PC-9 (cell line): ENCODE measurements around the gene WDR7. TPM values are rescaled to one million over a fixed set of nuclear protein-coding genes. Genes with fewer than 3 reads are reported as not detected.

ENCODE experiments used
- BruUV-seq: library from RNA; stranded (reverse); fragments of 400-500 nt; replicated peaks from 2 replicates; lab custom pipeline; 2021; lab: Mats Ljungman, UMichigan
- CTCF ChIA-PET: fragments of 300-600 bp; sonication (Branson Sonifier 250); formaldehyde crosslinking; loops from one replicate; lab custom pipeline; 2022; ENCODE audit warnings: antibody characterized with exemption; lab: Charles Lee
- POLR2A ChIA-PET: fragments of 300-600 bp; sonication (Branson Sonifier 250); formaldehyde crosslinking; loops from one replicate; lab custom pipeline; 2022; ENCODE audit warnings: antibody characterized with exemption; ENCODE audit not compliant: unreplicated experiment; lab: Charles Lee
- DNase-seq, 2 experiments: peaks; one replicate each; pipeline versions ENCODE4 v3.0.0 to v3.0.0-alpha.2; 2015 to 2022; ENCODE audit warnings: mixed read lengths in 1 of 2
- H2AFZ ChIP-seq: fragments of 200-600 bp; sonication (generic); 2 replicates; pipeline ENCODE4 v1.8.1; 2017; ENCODE audit warnings: antibody characterized with exemption
- H3F3A ChIP-seq: fragments of 200-600 bp; sonication (generic); 2 replicates; pipeline ENCODE4 v1.8.1; 2017; ENCODE audit warnings: antibody characterized with exemption, mild to moderate bottlenecking, low read depth; ENCODE audit not compliant: insufficient read depth
- H3K27ac ChIP-seq: fragments of 200-600 bp; sonication (generic); 2 replicates; pipeline ENCODE4 v1.6.1; 2016; ENCODE audit warnings: mixed run types
- H3K27me3 ChIP-seq: fragments of 200-600 bp; sonication (generic); 2 replicates; pipeline ENCODE4 v1.6.1; 2016; ENCODE audit warnings: low read depth, mixed run types; ENCODE audit not compliant: insufficient read depth
- H3K36me3 ChIP-seq: fragments of 200-600 bp; sonication (generic); 2 replicates; pipeline ENCODE4 v1.6.1; 2016; ENCODE audit warnings: low read depth, mixed run types
- H3K4me1 ChIP-seq: fragments of 200-600 bp; sonication (generic); replicated peaks from 2 replicates; pipeline ENCODE4 v1.6.1; 2016; ENCODE audit warnings: mixed run types; ENCODE audit not compliant: insufficient read depth
- H3K4me2 ChIP-seq: fragments of 200-600 bp; sonication (generic); 2 replicates; pipeline ENCODE4 v1.6.1; 2017; ENCODE audit warnings: mixed run types
- H3K4me3 ChIP-seq: fragments of 200-600 bp; sonication (generic); 2 replicates; pipeline ENCODE4 v1.6.1; 2016; ENCODE audit warnings: mixed run types
- H3K79me2 ChIP-seq: fragments of 200-600 bp; sonication (generic); 2 replicates; pipeline ENCODE4 v1.6.1; 2017; ENCODE audit warnings: low read depth, mixed run types
- H3K9me2 ChIP-seq: fragments of 200-600 bp; sonication (generic); 2 replicates; pipeline ENCODE4 v1.8.1; 2017; ENCODE audit warnings: mild to moderate bottlenecking; ENCODE audit not compliant: insufficient read depth
- H3K9me3 ChIP-seq: fragments of 200-600 bp; sonication (generic); 2 replicates; pipeline ENCODE4 v1.8.1; 2016; ENCODE audit warnings: low read depth; ENCODE audit not compliant: insufficient read depth
- H4K20me1 ChIP-seq: fragments of 200-600 bp; sonication (generic); 2 replicates; pipeline ENCODE4 v1.8.1; 2017; ENCODE audit not compliant: insufficient read depth
- EZH2 ChIP-seq: fragments of 200-600 bp; sonication (generic); IDR thresholded peaks from 2 replicates; pipeline ENCODE4 v1.8.0; 2017; ENCODE audit warnings: antibody characterized with exemption, low read depth
- intact Hi-C: fragments of 100-400 bp; cut with micrococcal nuclease; formaldehyde crosslinking; loops from one replicate; pipeline ENCODE4 v1.10.0; 2022; ENCODE audit not compliant: unreplicated experiment
- total RNA-seq: library from RNA; stranded (reverse); gene quantifications from 2 replicates; pipeline ENCODE4 v1.2.3, GENCODE V29; 2021
- TF ChIP-seq, protein P1 (sequence below): fragments of 200-600 bp; sonication (generic); conservative IDR thresholded peaks from 2 replicates; pipeline ENCODE4 v1.6.1; 2017; ENCODE audit warnings: mixed run types, antibody characterized with exemption, mild to moderate bottlenecking, moderate library complexity

WDR7 gene
- total RNA-seq, 1 experiment from 2014 or later: 7.7 TPM

DNA sequence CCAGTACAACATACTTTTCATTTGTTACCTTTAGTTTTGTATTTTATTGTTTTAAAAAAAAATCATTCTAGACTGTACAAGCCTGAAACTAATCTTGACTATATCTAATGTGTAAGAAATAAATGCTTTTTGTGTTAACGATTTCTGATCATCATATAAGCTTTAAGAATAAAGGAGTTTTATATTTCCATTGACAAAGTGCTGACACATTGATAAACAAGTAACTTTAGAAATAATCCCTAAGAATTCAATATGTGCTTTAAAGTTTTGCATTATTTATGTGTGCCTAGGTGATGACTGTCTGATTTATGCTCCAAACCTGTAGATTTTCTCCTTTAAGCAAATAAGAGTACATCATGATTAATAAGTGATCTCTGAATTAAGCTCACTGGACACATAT, 248.5 kb downstream of the WDR7 start:
- DNase-seq: no peak
- ChIA-PET POLR2A (no interaction called here), CTCF (no interaction called here)
- H3K27ac ChIP-seq: no peak overlapping the region
- no peak for TF ChIP-seq EZH2
- TF ChIP-seq, protein P1, sequence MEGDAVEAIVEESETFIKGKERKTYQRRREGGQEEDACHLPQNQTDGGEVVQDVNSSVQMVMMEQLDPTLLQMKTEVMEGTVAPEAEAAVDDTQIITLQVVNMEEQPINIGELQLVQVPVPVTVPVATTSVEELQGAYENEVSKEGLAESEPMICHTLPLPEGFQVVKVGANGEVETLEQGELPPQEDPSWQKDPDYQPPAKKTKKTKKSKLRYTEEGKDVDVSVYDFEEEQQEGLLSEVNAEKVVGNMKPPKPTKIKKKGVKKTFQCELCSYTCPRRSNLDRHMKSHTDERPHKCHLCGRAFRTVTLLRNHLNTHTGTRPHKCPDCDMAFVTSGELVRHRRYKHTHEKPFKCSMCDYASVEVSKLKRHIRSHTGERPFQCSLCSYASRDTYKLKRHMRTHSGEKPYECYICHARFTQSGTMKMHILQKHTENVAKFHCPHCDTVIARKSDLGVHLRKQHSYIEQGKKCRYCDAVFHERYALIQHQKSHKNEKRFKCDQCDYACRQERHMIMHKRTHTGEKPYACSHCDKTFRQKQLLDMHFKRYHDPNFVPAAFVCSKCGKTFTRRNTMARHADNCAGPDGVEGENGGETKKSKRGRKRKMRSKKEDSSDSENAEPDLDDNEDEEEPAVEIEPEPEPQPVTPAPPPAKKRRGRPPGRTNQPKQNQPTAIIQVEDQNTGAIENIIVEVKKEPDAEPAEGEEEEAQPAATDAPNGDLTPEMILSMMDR: no peak
- H2AFZ ChIP-seq: no peak overlapping the region
- H3K9me3 ChIP-seq: no peaks in the 10 kb centered on the region
- no peak overlapping the region for H3K4me3 ChIP-seq
- H3F3A ChIP-seq: no peaks in the 10 kb centered on the region; the same call in 1 of the 2 replicates
- H3K79me2 ChIP-seq: no peaks in the 10 kb centered on the region
- BruUV-seq: no TSS peak
- no peaks in the 10 kb centered on the region for H4K20me1 ChIP-seq
- H3K4me2 ChIP-seq: no peak overlapping the region
- no peaks in the 10 kb centered on the region for H3K27me3 ChIP-seq
- intact Hi-C loops: no loop called here
- 0 out of 2 replicates have a peak, but pooled peaks cover 3% of the 10 kb centered on the region for H3K4me1 ChIP-seq
- H3K9me2 ChIP-seq: no peaks in the 10 kb centered on the region
- H3K36me3 ChIP-seq: no peaks in the 10 kb centered on the region

DNA sequence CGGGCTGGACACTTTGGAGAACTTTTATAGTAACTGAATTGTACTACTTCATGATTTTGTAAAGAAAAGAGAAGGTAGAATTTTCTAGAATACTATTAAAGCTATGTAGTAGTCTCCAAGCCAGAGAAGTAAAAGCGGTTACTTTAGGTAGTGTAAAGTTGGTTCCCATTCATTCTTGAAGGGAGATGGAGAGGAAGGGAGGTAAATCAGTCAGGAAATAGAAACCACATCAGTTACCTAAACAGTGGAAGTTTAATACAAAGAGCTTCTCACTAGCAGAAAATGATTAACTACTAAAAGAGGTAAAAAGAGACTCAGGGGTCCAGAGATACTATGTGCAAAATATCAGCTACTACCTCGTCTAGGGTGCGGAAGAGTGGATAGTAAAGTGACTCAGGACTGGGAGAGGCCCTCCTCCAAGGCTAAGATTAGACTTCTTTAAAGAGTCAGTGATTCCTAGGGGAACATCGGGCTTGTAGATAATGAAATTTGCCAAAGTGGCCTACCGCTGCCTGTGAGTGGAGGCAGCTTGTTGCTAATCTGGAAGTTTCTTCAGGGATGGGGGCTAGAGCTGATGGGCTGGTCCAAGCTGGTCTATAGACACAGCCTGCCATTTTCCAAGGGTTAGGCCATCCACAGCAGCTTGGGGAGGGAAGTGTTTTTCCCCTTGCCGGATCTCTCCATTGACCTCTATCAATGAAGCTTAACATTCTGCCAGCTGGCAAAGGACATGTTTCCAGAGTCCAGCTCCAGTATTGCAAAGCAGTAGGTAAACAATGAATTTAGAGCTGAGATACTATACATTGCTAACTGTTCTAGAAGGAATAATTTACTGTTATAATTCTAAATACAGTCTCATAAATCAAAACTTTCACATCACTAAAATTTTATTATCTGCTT, 249.3 kb downstream of the WDR7 start:
- no peak for DNase-seq
- H3K9me3 ChIP-seq: no peaks in the 10 kb centered on the region
- H3K27me3 ChIP-seq: no peaks in the 10 kb centered on the region
- no TSS peak for BruUV-seq
- H3K4me3 ChIP-seq: no peak overlapping the region
- no peaks in the 10 kb centered on the region for H4K20me1 ChIP-seq
- no peaks in the 10 kb centered on the region for H3K9me2 ChIP-seq
- 0 out of 2 replicates have a peak, but pooled peaks cover 3% of the 10 kb centered on the region for H3K4me1 ChIP-seq
- H3F3A ChIP-seq: no peaks in the 10 kb centered on the region; the same call in 1 of the 2 replicates
- no peaks in the 10 kb centered on the region for H3K79me2 ChIP-seq
- no peak overlapping the region for H3K4me2 ChIP-seq
- ChIA-PET CTCF (no interaction called here), POLR2A (no interaction called here)
- H2AFZ ChIP-seq: no peak overlapping the region
- no peaks in the 10 kb centered on the region for H3K36me3 ChIP-seq
- TF ChIP-seq EZH2: no peak
- TF ChIP-seq, protein P1: no peak
- intact Hi-C loops: no loop called here
- no peak overlapping the region for H3K27ac ChIP-seq

DNA sequence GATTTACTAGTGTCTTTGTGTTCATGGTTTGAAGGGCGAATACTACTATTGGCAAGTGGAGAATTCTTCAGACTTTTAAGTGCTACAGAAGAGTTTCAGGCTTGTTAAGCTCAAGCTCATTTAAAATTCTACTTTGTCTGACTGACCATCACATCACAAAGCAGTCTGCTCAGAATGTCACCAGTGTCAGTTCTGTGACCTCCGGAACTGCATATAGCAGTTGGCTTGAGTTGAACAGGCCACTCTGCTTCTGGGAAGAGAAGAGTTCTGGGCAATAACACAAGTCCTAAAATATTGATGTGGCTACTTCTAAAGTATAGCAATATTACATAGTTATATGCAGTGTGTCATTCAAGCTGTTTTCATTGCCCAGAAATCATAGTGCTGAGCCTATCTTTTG, 250.8 kb downstream of the WDR7 start:
- Histone ChIP-seq H3K9me2 (no peaks in the 10 kb centered on the region), H3K4me2 (no peak overlapping the region), H3K4me1 (0 out of 2 replicates have a peak, but pooled peaks cover 3% of the 10 kb centered on the region), H3K36me3 (no peaks in the 10 kb centered on the region), H3K27ac (no peak overlapping the region), H3K9me3 (no peaks in the 10 kb centered on the region), H2AFZ (no peak overlapping the region), H3K4me3 (no peak overlapping the region), H3K79me2 (no peaks in the 10 kb centered on the region), H4K20me1 (no peaks in the 10 kb centered on the region), H3K27me3 (no peaks in the 10 kb centered on the region), H3F3A (no peaks in the 10 kb centered on the region; the same call in 1 of the 2 replicates)
- no peak for TF ChIP-seq EZH2
- TF ChIP-seq, protein P1: no peak
- ChIA-PET CTCF (no interaction called here), POLR2A (no interaction called here)
- no peak for DNase-seq
- BruUV-seq: no TSS peak
- intact Hi-C loops: no loop called here
